H1 (cell line): ENCODE data around the gene TMEM63C. TPM values are rescaled to one million over a fixed set of nuclear protein-coding genes. Genes with fewer than 3 reads are reported as not detected.

ENCODE experiments used
- CTCF ChIA-PET: fragments of 300-600 bp; sonication (Branson Sonifier 250); formaldehyde crosslinking; loops from one replicate; lab custom pipeline; 2021; ENCODE audit not compliant: partially characterized antibody; lab: Charles Lee
- POLR2A ChIA-PET: fragments of 300-600 bp; sonication (Branson Sonifier 250); formaldehyde crosslinking; loops from one replicate; lab custom pipeline; 2021; ENCODE audit warnings: inconsistent platforms; ENCODE audit not compliant: partially characterized antibody; lab: Charles Lee
- DNase-seq, 2 experiments: peaks; one replicate each; pipeline versions ENCODE4 v3.0.0 to v3.0.0-alpha.2; 2010 to 2022; ENCODE audit warnings: low spot score in 2 of 2, low read depth in 1 of 2, mixed read lengths in 1 of 2
- FAIRE-seq: peaks from 2 replicates; lab custom pipeline; 2011; peaks lifted over from hg19 to GRCh38; lab: Jason Lieb, UNC
- H2AFZ ChIP-seq: 2 replicates; pipeline ENCODE4 v1.8.1; 2012; ENCODE audit warnings: low read length, inconsistent platforms
- H2AK5ac ChIP-seq: 2 replicates; pipeline ENCODE4 v1.6.1; 2013; ENCODE audit warnings: low read depth, low read length
- H2BK120ac ChIP-seq: replicated peaks from 2 replicates; pipeline ENCODE3; 2013; ENCODE audit warnings: low read depth, low read length, inconsistent platforms
- H2BK12ac ChIP-seq: 2 replicates; pipeline ENCODE4 v1.6.1; 2013; ENCODE audit warnings: low read depth, low read length
- H2BK15ac ChIP-seq: 2 replicates; pipeline ENCODE4 v1.6.1; 2013; ENCODE audit warnings: low read length
- H2BK20ac ChIP-seq: 2 replicates; pipeline ENCODE4 v1.6.1; 2013; ENCODE audit warnings: low read length
- H2BK5ac ChIP-seq: 2 replicates; pipeline ENCODE4 v1.6.1; 2013; ENCODE audit warnings: low read depth, low read length
- H3K14ac ChIP-seq: 2 replicates; pipeline ENCODE4 v1.6.1; 2013; ENCODE audit warnings: inconsistent platforms; ENCODE audit not compliant: insufficient read length
- H3K18ac ChIP-seq: 2 replicates; pipeline ENCODE4 v1.6.1; 2013; ENCODE audit warnings: low read length; ENCODE audit errors: extremely low read depth
- H3K23ac ChIP-seq: 2 replicates; pipeline ENCODE4 v1.6.1; 2013; ENCODE audit warnings: inconsistent platforms; ENCODE audit not compliant: insufficient read length
- H3K23me2 ChIP-seq: 2 replicates; pipeline ENCODE4 v1.6.1; 2013; ENCODE audit warnings: low read depth, low read length
- H3K27ac ChIP-seq: 2 replicates; pipeline ENCODE4 v1.6.1; 2011; ENCODE audit warnings: low read depth, low read length, inconsistent platforms
- H3K27me3 ChIP-seq, 4 experiments: replicated peaks in 1 of 4; 1 replicate in 1 of 4; 2 replicates in 3 of 4; pipeline versions ENCODE4 v1.6.1 to v1.8.1; 2011 to 2013; ENCODE audit warnings: low read length in 3 of 4, mild to moderate bottlenecking in 3 of 4, inconsistent platforms in 2 of 4, mixed read lengths in 2 of 4, moderate library complexity in 1 of 4; ENCODE audit not compliant: control insufficient read depth in 3 of 4, insufficient read depth in 3 of 4; ENCODE audit errors: extremely low read depth in 1 of 4
- H3K36me3 ChIP-seq, 4 experiments: 2 replicates each; pipeline versions ENCODE4 v1.6.1 to v1.8.1; 2011 to 2013; ENCODE audit warnings: mild to moderate bottlenecking in 4 of 4, low read length in 3 of 4, moderate library complexity in 2 of 4, control low read depth in 1 of 4, inconsistent platforms in 1 of 4; ENCODE audit not compliant: insufficient read depth in 4 of 4, control insufficient read depth in 2 of 4
- H3K4ac ChIP-seq: replicated peaks from 2 replicates; pipeline ENCODE3; 2013; ENCODE audit warnings: low read length, low read depth, mixed read lengths, inconsistent platforms; ENCODE audit not compliant: insufficient read length
- H3K4me1 ChIP-seq, 4 experiments: replicated peaks in 1 of 4; 1 replicate in 1 of 4; 2 replicates in 3 of 4; pipeline versions ENCODE4 v1.6.1 to v1.8.1; 2011 to 2013; ENCODE audit warnings: low read length in 3 of 4, inconsistent platforms in 2 of 4, mixed read lengths in 1 of 4; ENCODE audit not compliant: insufficient read depth in 4 of 4, control insufficient read depth in 3 of 4
- H3K4me2 ChIP-seq, 2 experiments: 2 replicates each; pipeline versions ENCODE4 v1.6.1 to v1.8.1; 2011 to 2013; ENCODE audit warnings: low read depth in 2 of 2, low read length in 2 of 2, control low read depth in 1 of 2, inconsistent platforms in 1 of 2, mild to moderate bottlenecking in 1 of 2; ENCODE audit not compliant: insufficient read depth in 1 of 2
- H3K4me3 ChIP-seq, 4 experiments: fragments of 200-600, 300-600 bp in 1 of 4; sonication (generic), shearing (Covaris generic), sonication (Bioruptor Twin) in 1 of 4; 2 replicates each; pipeline versions ENCODE4 v1.5.1 to v1.8.1; 2011 to 2016; ENCODE audit warnings: low read length in 4 of 4, low read depth in 3 of 4, control low read depth in 2 of 4, inconsistent platforms in 2 of 4, mild to moderate bottlenecking in 2 of 4, mixed read lengths in 1 of 4, moderate library complexity in 1 of 4; ENCODE audit not compliant: insufficient read depth in 2 of 4; ENCODE audit errors: extremely low read depth in 1 of 4
- H3K56ac ChIP-seq: replicated peaks from 2 replicates; pipeline ENCODE3; 2013; ENCODE audit warnings: low read depth, mild to moderate bottlenecking, mixed read lengths, low read length, inconsistent platforms; ENCODE audit not compliant: insufficient read length
- H3K79me1 ChIP-seq: 2 replicates; pipeline ENCODE4 v1.6.1; 2013; ENCODE audit warnings: low read depth, low read length, control low read depth
- H3K79me2 ChIP-seq, 2 experiments: 2 replicates each; pipeline versions ENCODE4 v1.6.1 to v1.8.1; 2012 to 2013; ENCODE audit warnings: low read length in 2 of 2, mild to moderate bottlenecking in 2 of 2, inconsistent platforms in 1 of 2; ENCODE audit not compliant: insufficient read depth in 2 of 2, control insufficient read depth in 1 of 2
- H3K9ac ChIP-seq, 4 experiments: replicated peaks in 1 of 4; 1 replicate in 1 of 4; 2 replicates in 3 of 4; pipeline versions ENCODE4 v1.6.1 to v1.8.1; 2011 to 2013; ENCODE audit warnings: low read depth in 3 of 4, low read length in 3 of 4, control low read depth in 2 of 4, mild to moderate bottlenecking in 2 of 4, moderate library complexity in 2 of 4, inconsistent platforms in 1 of 4; ENCODE audit errors: extremely low read depth in 1 of 4
- H3K9me3 ChIP-seq, 2 experiments: 2 replicates each; pipeline versions ENCODE4 v1.6.1 to v1.8.1; 2012 to 2013; ENCODE audit warnings: mild to moderate bottlenecking in 2 of 2, moderate library complexity in 2 of 2, control low read depth in 1 of 2, inconsistent platforms in 1 of 2, low read depth in 1 of 2, low read length in 1 of 2, mixed read lengths in 1 of 2; ENCODE audit not compliant: insufficient read depth in 2 of 2
- H4K20me1 ChIP-seq, 2 experiments: replicated peaks in 1 of 2; 2 replicates each; pipeline versions ENCODE3 to v1.8.1; 2011 to 2013; ENCODE audit warnings: inconsistent platforms in 2 of 2, low read length in 2 of 2, mild to moderate bottlenecking in 1 of 2; ENCODE audit not compliant: insufficient read depth in 2 of 2, control insufficient read depth in 1 of 2
- H4K5ac ChIP-seq: 2 replicates; pipeline ENCODE4 v1.6.1; 2013; ENCODE audit warnings: low read length, low read depth, mixed read lengths, inconsistent platforms; ENCODE audit not compliant: insufficient read length
- H4K8ac ChIP-seq: 2 replicates; pipeline ENCODE4 v1.8.0; 2013; ENCODE audit warnings: mild to moderate bottlenecking, moderate library complexity, low read length, inconsistent platforms; ENCODE audit not compliant: insufficient read depth; ENCODE audit errors: extremely low read depth
- H4K91ac ChIP-seq: replicated peaks from 2 replicates; pipeline ENCODE3; 2013; ENCODE audit warnings: low read length, mixed read lengths, inconsistent platforms; ENCODE audit not compliant: insufficient read length
- BCL11A ChIP-seq, 2 experiments: IDR thresholded peaks; one replicate each; pipeline ENCODE4 v1.6.1; 2011; ENCODE audit warnings: low read depth in 2 of 2, low read length in 2 of 2, mild to moderate bottlenecking in 2 of 2
- CBX8 ChIP-seq: fragments of 300-800, 300-1000 bp; sonication (generic); IDR thresholded peaks from 2 replicates; pipeline ENCODE4 v1.7.1; 2016; ENCODE audit warnings: low read depth, low read length, borderline replicate concordance
- WGBS, 2 experiments: shearing (Covaris generic) in 1 of 2; methylation state at CpG; one replicate each; pipeline versions ENCODE4 v1.1.6 to v1.1.7; 2013 to 2015; ENCODE audit warnings: low lambda C conversion rate in 2 of 2, mixed read lengths in 2 of 2, inconsistent platforms in 1 of 2, low coverage in 1 of 2, missing lambda C conversion rate in 1 of 2; ENCODE audit not compliant: insufficient replicate concordance in 2 of 2, insufficient coverage in 1 of 2, insufficient read length in 1 of 2; ENCODE audit errors: extremely low coverage in 1 of 2, missing lambda C conversion rate in 1 of 2; 5-methylcytosine and 5-hydroxymethylcytosine counted together
- polyA plus RNA-seq, 7 experiments: library from polyadenylated mRNA; depleted of rRNA in 3 of 7; stranded (reverse) in 5 of 7; unstranded in 2 of 7; fragments of >200 nt in 5 of 7; fragments of 200-250 nt in 2 of 7; gene quantifications; 1 replicate in 5 of 7; 2 replicates in 1 of 7; 4 replicates in 1 of 7; pipeline versions ENCODE4 v1.2.1 to v1.2.3, GENCODE V29; 2011 to 2013; ENCODE audit warnings: missing spikeins in 2 of 7, mixed read lengths in 2 of 7
- total RNA-seq: library from RNA; stranded (reverse); fragmentation: NEBNext Ultra II Directional; extraction: Animal tissue kit (Norgen Biotek cat#: 25700); gene quantifications from 2 replicates; pipeline ENCODE4 v1.2.1, GENCODE V29; 2021

The TMEM63C gene
- total and polyA plus RNA-seq, 2 of the 8 experiments (the other 6 are each of a cell fraction or from before 2014, with no cell fraction given): 3.0 to 7.6 TPM

DNA sequence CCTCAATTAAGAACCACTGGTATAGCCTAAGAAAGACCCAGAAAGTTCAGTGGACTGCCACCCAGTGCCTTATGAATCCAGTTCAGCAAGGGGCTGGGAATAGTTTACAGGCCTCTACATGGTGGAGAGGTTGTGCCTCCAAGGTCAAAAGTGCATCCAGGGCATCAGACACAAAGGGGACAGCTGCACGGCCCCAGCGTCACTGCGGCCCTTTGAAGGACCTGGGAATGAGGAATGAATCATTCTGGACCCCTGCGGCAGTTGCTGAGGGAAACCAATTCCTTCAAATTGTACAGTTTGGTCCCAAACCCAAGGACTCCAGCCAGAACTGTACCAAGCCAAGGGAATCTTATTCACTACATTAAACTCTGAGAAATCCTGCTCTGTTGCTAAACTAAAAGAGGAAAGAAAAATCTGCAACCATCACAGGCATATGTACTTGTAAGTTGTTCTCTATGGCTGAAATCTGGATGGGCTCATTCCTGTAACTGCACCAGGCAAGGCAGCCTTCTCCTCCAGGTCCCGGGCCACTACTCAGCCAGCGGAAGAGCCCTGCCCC is 100.3 kb downstream of the TMEM63C start:
- H3K79me1 ChIP-seq: no peaks in the 10 kb centered on the region
- H4K8ac ChIP-seq: no peak overlapping the region
- no peak for DNase-seq
- H3K14ac ChIP-seq: no peak overlapping the region
- no peak overlapping the region for H4K5ac ChIP-seq
- no peak overlapping the region for H2AFZ ChIP-seq
- no peaks in the 10 kb centered on the region for H3K27me3 ChIP-seq
- no peak overlapping the region for H4K91ac ChIP-seq
- peaks cover 10 to 30% (median 21%) of the 10 kb centered on the region in 4 experiments; a peak in 7 of 8 replicates for H3K36me3 ChIP-seq
- POLR2A ChIA-PET: interaction anchor here (1.4 kb wide), 1 partner anchor 17 kb away, joined by 3 read pairs; no protein-coding TSS in a partner anchor
- H3K23ac ChIP-seq: no peak overlapping the region
- no peak overlapping the region for H3K9ac ChIP-seq
- H3K4me3 ChIP-seq: no peak overlapping the region
- no peaks in the 10 kb centered on the region for H3K79me2 ChIP-seq
- no peak overlapping the region for H3K4me2 ChIP-seq
- TF ChIP-seq BCL11A (IDR thresholded peaks at IDR 0.05; ENCODE audit: low read depth in 2 of 2, low read length in 2 of 2) (no peak), CBX8 (no peak)
- H3K23me2 ChIP-seq: no peaks in the 10 kb centered on the region
- no peak overlapping the region for H2BK12ac ChIP-seq
- CTCF ChIA-PET: interaction anchor here (0.8 to 3.5 kb wide), 6 partner anchors 8 to 181 kb away, joined by 3 to 15 read pairs (median 6); no protein-coding TSS in a partner anchor
- H3K4me1 ChIP-seq: no peaks in the 10 kb centered on the region
- no peaks in the 10 kb centered on the region for H4K20me1 ChIP-seq
- H3K27ac ChIP-seq: no peak overlapping the region
- H2BK120ac ChIP-seq: no peak overlapping the region
- H2AK5ac ChIP-seq: no peak overlapping the region
- H2BK15ac ChIP-seq: no peak overlapping the region
- no peaks in the 10 kb centered on the region for H3K9me3 ChIP-seq
- no peak overlapping the region for H3K4ac ChIP-seq
- H3K56ac ChIP-seq: no peak overlapping the region
- no peak overlapping the region for H3K18ac ChIP-seq
- FAIRE-seq: no peak
- H2BK20ac ChIP-seq: no peak overlapping the region
- no peak overlapping the region for H2BK5ac ChIP-seq
- WGBS, 2 experiments: 93% methylated on average over 6 of the region's 6 CpGs; no CpG with 5 or more reads in 1 of the 2 experiments
